PFSK-1 (cell line): ENCODE results near the gene CFHR4.

Source experiments
- FOXP2 ChIP-seq: optimal IDR thresholded peaks from 2 replicates; pipeline ENCODE3; 2011; ENCODE audit warnings: borderline replicate concordance, control low read depth, inconsistent platforms; ENCODE audit not compliant: insufficient read depth; ENCODE audit errors: extremely low read length, extremely low read depth
- POLR2AphosphoS5 ChIP-seq: IDR thresholded peaks from 2 replicates; pipeline ENCODE4 v1.6.1; 2012; ENCODE audit warnings: low read depth, mild to moderate bottlenecking, control low read depth, low read length, moderate library complexity
- SIN3A ChIP-seq: IDR thresholded peaks from 2 replicates; pipeline ENCODE4 v1.6.1; 2012; ENCODE audit warnings: mild to moderate bottlenecking, low read length, moderate library complexity, borderline replicate concordance; ENCODE audit not compliant: insufficient read depth
- TAF1 ChIP-seq: IDR thresholded peaks from 2 replicates; pipeline ENCODE4 v1.6.1; 2012; ENCODE audit warnings: low read length, control low read depth, borderline replicate concordance; ENCODE audit not compliant: insufficient read depth
- TF ChIP-seq, protein P1 (sequence below), 2 experiments: IDR thresholded peaks; 2 replicates each; pipeline versions ENCODE4 v1.6.1 to v1.8.0; 2011 to 2012; ENCODE audit warnings: low read depth in 2 of 2, low read length in 2 of 2, control low read depth in 1 of 2, inconsistent platforms in 1 of 2, mild to moderate bottlenecking in 1 of 2, moderate library complexity in 1 of 2; ENCODE audit not compliant: insufficient read depth in 1 of 2

Gene CFHR4

DNA sequence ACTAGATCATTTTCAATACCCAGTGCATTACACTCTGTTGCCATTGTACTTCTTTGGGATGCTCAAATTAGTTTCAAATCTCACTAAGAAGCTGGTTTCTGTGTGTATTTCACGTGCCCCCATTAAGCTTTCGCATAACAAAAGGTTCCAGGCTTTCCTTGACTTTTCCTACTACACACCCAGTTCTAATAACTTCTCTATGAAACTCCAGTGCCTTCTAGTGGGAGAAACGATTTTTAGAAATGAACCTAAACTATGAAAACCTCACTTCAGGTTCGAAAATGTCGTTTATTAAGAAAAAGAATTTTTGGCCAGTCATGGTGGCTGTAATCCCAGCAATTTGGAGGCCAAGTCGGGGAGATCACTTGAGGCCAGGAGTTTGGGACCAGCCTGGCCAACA is 2.8 kb downstream of the CFHR4 start:
- TF ChIP-seq FOXP2 (no peak), TAF1 (no peak), SIN3A (no peak), POLR2AphosphoS5 (no peak)
- TF ChIP-seq, protein P1, sequence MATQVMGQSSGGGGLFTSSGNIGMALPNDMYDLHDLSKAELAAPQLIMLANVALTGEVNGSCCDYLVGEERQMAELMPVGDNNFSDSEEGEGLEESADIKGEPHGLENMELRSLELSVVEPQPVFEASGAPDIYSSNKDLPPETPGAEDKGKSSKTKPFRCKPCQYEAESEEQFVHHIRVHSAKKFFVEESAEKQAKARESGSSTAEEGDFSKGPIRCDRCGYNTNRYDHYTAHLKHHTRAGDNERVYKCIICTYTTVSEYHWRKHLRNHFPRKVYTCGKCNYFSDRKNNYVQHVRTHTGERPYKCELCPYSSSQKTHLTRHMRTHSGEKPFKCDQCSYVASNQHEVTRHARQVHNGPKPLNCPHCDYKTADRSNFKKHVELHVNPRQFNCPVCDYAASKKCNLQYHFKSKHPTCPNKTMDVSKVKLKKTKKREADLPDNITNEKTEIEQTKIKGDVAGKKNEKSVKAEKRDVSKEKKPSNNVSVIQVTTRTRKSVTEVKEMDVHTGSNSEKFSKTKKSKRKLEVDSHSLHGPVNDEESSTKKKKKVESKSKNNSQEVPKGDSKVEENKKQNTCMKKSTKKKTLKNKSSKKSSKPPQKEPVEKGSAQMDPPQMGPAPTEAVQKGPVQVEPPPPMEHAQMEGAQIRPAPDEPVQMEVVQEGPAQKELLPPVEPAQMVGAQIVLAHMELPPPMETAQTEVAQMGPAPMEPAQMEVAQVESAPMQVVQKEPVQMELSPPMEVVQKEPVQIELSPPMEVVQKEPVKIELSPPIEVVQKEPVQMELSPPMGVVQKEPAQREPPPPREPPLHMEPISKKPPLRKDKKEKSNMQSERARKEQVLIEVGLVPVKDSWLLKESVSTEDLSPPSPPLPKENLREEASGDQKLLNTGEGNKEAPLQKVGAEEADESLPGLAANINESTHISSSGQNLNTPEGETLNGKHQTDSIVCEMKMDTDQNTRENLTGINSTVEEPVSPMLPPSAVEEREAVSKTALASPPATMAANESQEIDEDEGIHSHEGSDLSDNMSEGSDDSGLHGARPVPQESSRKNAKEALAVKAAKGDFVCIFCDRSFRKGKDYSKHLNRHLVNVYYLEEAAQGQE (IDR thresholded peaks at IDR 0.05; ENCODE audit: insufficient read depth in 1 of 2, low read depth in 2 of 2, low read length in 2 of 2): no peak

DNA sequence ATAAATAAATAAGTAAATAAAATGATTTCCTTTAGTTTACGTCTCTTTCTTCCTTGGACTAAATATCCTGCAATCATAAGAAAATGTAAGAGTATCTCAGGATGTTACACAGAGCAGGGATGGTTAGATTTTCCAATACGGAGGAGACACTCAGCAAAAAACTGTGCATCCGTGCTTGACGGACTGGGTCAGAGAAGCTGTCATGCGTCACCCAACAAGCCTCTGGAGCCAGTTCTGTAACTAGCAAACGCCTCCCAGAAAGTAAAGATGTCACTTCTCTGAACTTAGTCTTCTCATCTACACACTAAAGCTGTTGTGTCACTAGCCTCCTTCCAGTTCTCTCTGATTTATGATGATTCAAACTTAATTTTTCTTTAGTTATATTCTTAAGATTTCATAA is 3.4 kb downstream of the CFHR4 start:
- TF ChIP-seq, protein P1 (IDR thresholded peaks at IDR 0.05; ENCODE audit: insufficient read depth in 1 of 2, low read depth in 2 of 2, low read length in 2 of 2): no peak
- TF ChIP-seq SIN3A (no peak), TAF1 (no peak), POLR2AphosphoS5 (no peak), FOXP2 (no peak)

DNA sequence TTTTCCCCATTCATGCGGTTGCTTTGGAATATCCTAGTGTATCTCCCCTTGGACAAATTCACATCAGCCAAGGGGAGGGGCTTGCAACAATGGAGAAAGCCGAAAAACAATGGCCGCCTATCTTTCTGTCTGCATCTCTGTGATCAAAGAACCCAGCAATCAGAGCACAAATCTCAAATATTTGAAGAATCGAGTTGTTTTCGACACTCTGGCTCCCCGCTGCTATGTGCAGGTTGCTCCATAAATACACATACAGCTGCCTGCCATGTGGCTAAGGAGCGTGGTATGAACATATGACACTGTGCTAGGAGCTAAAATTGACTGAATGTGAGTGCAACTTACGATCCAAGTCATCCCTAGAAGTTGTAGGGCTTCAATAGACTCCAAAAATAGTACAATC is 8.5 kb downstream of the CFHR4 start:
- TF ChIP-seq, protein P1 (IDR thresholded peaks at IDR 0.05; ENCODE audit: insufficient read depth in 1 of 2, low read depth in 2 of 2, low read length in 2 of 2): no peak
- TF ChIP-seq SIN3A (no peak), POLR2AphosphoS5 (no peak), TAF1 (no peak), FOXP2 (no peak)

DNA sequence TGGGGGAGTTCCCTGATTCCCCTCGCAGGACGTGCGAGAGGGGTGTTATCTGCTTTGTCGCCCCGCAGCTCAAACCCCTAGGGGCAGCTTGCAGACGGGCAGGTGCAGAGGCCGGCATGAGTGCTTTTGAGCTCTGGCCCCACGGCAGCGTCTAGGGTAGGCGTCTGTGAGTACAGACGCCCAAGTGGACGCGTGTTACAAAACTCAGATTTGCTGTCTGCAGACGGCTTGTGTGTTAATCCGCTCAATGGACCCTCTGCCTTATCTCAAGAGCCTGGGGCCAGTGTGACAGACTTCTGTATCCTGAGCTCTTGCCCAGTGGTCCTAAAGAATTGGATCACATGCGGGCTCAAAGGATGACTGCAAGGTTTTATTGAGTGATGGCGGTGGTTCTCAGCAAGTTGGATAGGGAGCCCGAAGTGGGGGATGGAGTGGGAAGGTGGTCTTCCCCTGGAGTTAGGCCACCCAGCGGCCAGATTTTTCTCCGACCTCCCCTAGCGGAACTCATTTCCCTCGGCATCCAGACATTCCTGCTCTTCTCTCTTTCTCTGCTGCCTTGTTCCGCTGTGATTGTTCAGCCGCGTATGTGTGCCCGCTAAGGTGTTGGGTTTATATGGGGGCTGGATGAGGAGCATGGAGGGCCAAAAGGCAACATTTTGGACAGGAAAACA is 9.4 kb downstream of the CFHR4 start:
- TF ChIP-seq POLR2AphosphoS5 (no peak), SIN3A (no peak), TAF1 (no peak)
- TF ChIP-seq, protein P1 (IDR thresholded peaks at IDR 0.05; ENCODE audit: insufficient read depth in 1 of 2, low read depth in 2 of 2, low read length in 2 of 2): no peak

DNA sequence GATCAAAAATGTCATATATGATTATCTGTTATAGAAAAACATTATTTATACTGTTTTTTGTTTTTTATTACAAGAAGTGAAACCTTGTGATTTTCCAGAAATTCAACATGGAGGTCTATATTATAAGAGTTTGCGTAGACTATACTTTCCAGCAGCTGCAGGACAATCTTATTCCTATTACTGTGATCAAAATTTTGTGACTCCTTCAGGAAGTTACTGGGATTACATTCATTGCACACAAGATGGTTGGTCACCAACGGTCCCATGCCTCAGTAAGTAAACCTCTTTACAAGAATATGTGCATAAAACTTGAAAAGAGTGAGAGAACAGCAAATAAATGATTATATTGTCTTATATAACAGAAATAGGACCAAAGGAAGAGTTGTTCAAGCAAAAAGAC is 14.5 kb downstream of the CFHR4 start:
- no peak for TF ChIP-seq SIN3A
- no peak for TF ChIP-seq POLR2AphosphoS5
- no peak for TF ChIP-seq FOXP2
- TF ChIP-seq TAF1: no peak
- TF ChIP-seq, protein P1 (IDR thresholded peaks at IDR 0.05; ENCODE audit: insufficient read depth in 1 of 2, low read depth in 2 of 2, low read length in 2 of 2): no peak
